SK-N-SH (cell line): ENCODE data around the gene CD2. TPM values are rescaled to one million over a fixed set of nuclear protein-coding genes. Genes with fewer than 3 reads are reported as not detected.

Experiments used
- CTCF ChIA-PET: fragments of 300-600, 350-600 bp; formaldehyde crosslinking; extraction: SDS; loops from one replicate; lab custom pipeline; 2021; lab: Yijun Ruan, JAX
- POLR2A ChIA-PET: fragments of 350-600 bp; sonication (Branson Sonifier 250); formaldehyde crosslinking; extraction: SDS; loops from one replicate; lab custom pipeline; 2020; ENCODE audit warnings: antibody characterized with exemption, inconsistent platforms; lab: Yijun Ruan, JAX
- DNase-seq: peaks from one replicate; pipeline ENCODE4 v3.0.0; 2012
- H2AFZ ChIP-seq: fragments of 200-600 bp; sonication (generic); 2 replicates; pipeline ENCODE4 v1.8.1; 2016; ENCODE audit warnings: antibody characterized with exemption, mild to moderate bottlenecking, low read depth
- H3F3A ChIP-seq: fragments of 200-600 bp; sonication (generic); replicated peaks from 2 replicates; pipeline ENCODE3; 2016; ENCODE audit warnings: antibody characterized with exemption, mild to moderate bottlenecking; ENCODE audit not compliant: insufficient read depth
- H3K27ac ChIP-seq, 2 experiments: fragments of 200-500 bp in 1 of 2; fragments of 200-600 bp in 1 of 2; sonication (Bioruptor generic) in 1 of 2; sonication (generic), shearing (Covaris generic) in 1 of 2; 2 replicates each; pipeline versions ENCODE4 v1.5.1 to v1.6.1; 2014 to 2016; ENCODE audit warnings: low read depth in 2 of 2, inconsistent platforms in 1 of 2, low read length in 1 of 2, mild to moderate bottlenecking in 1 of 2, mixed read lengths in 1 of 2
- H3K27me3 ChIP-seq: fragments of 200-600 bp; sonication (generic), shearing (Covaris generic); 2 replicates; pipeline ENCODE4 v1.6.1; 2016; ENCODE audit warnings: mixed run types; ENCODE audit not compliant: insufficient read depth
- H3K36me3 ChIP-seq, 2 experiments: fragments of 200-500 bp in 1 of 2; fragments of 200-600 bp in 1 of 2; sonication (Bioruptor generic) in 1 of 2; sonication (generic) in 1 of 2; replicated peaks in 1 of 2; 2 replicates each; pipeline versions ENCODE3 to v1.5.1; 2014 to 2016; ENCODE audit warnings: low read length in 1 of 2, mild to moderate bottlenecking in 1 of 2; ENCODE audit not compliant: insufficient read depth in 2 of 2, control insufficient read depth in 1 of 2
- H3K4me1 ChIP-seq, 2 experiments: fragments of 200-500 bp in 1 of 2; fragments of 200-600 bp in 1 of 2; sonication (Bioruptor generic) in 1 of 2; sonication (generic), shearing (Covaris generic) in 1 of 2; 2 replicates each; pipeline versions ENCODE4 v1.5.1 to v1.6.1; 2014 to 2016; ENCODE audit warnings: low read depth in 1 of 2, low read length in 1 of 2, mixed run types in 1 of 2; ENCODE audit not compliant: insufficient read depth in 2 of 2, control insufficient read depth in 1 of 2
- H3K4me2 ChIP-seq: fragments of 200-600 bp; sonication (generic), shearing (Covaris generic); 2 replicates; pipeline ENCODE4 v1.6.1; 2017; ENCODE audit warnings: mixed run types
- H3K4me3 ChIP-seq, 2 experiments: fragments of 200-500 bp in 1 of 2; fragments of 200-600 bp in 1 of 2; sonication (Bioruptor generic) in 1 of 2; sonication (generic), shearing (Covaris generic) in 1 of 2; 2 replicates each; pipeline versions ENCODE4 v1.5.1 to v1.8.1; 2014 to 2016; ENCODE audit warnings: low read depth in 2 of 2, inconsistent platforms in 1 of 2, low read length in 1 of 2, mild to moderate bottlenecking in 1 of 2, mixed read lengths in 1 of 2, moderate library complexity in 1 of 2
- H3K79me2 ChIP-seq: fragments of 200-600 bp; sonication (generic); 2 replicates; pipeline ENCODE4 v1.8.1; 2017; ENCODE audit warnings: mild to moderate bottlenecking; ENCODE audit not compliant: insufficient read depth
- H3K9ac ChIP-seq: fragments of 200-600 bp; sonication (generic); 2 replicates; pipeline ENCODE4 v1.6.1; 2017; ENCODE audit warnings: mixed run types
- H3K9me2 ChIP-seq: fragments of 200-600 bp; sonication (generic); 2 replicates; pipeline ENCODE4 v1.6.1; 2017; ENCODE audit warnings: mixed run types
- H3K9me3 ChIP-seq: fragments of 200-600 bp; sonication (generic); 2 replicates; pipeline ENCODE4 v1.6.1; 2017; ENCODE audit warnings: mixed run types, mild to moderate bottlenecking, moderate library complexity
- H4K20me1 ChIP-seq: fragments of 200-600 bp; sonication (generic); 2 replicates; pipeline ENCODE4 v1.6.1; 2017; ENCODE audit warnings: mild to moderate bottlenecking, mixed run types; ENCODE audit not compliant: insufficient read depth
- EP300 ChIP-seq, 2 experiments: IDR thresholded peaks; 2 replicates each; pipeline versions ENCODE4 v1.4.0 to v1.6.1; 2012; ENCODE audit warnings: borderline replicate concordance in 1 of 2, low read depth in 1 of 2, low read length in 1 of 2
- EZH2phosphoT487 ChIP-seq: fragments of 200-600 bp; sonication (generic); IDR thresholded peaks from 2 replicates; pipeline ENCODE4 v1.6.1; 2017; ENCODE audit warnings: low read depth, mixed run types, mild to moderate bottlenecking, antibody characterized with exemption, moderate library complexity, borderline replicate concordance
- GABPA ChIP-seq: IDR thresholded peaks from 2 replicates; pipeline ENCODE4 v1.4.0; 2012; ENCODE audit warnings: low read depth, mild to moderate bottlenecking
- GATA2 ChIP-seq: sonication (generic); formaldehyde crosslinking; IDR thresholded peaks from 2 replicates; pipeline ENCODE4 v1.5.0; 2020; ENCODE audit warnings: mild to moderate bottlenecking, missing genetic modification reagents
- MEF2A ChIP-seq: IDR thresholded peaks from 2 replicates; pipeline ENCODE4 v1.4.0; 2012; ENCODE audit warnings: low read depth, borderline replicate concordance
- RXRA ChIP-seq: IDR thresholded peaks from 2 replicates; pipeline ENCODE4 v1.4.0; 2012; ENCODE audit warnings: low read depth, mild to moderate bottlenecking, borderline replicate concordance
- SIN3A ChIP-seq: IDR thresholded peaks from 2 replicates; pipeline ENCODE4 v1.6.1; 2012; ENCODE audit warnings: low read depth, mild to moderate bottlenecking, low read length, moderate library complexity, borderline replicate concordance
- SMC3 ChIP-seq: IDR thresholded peaks from 2 replicates; pipeline ENCODE4 v1.6.1; 2012; ENCODE audit warnings: low read depth, low read length, improper control_type of control experiment
- WGBS: methylation state at CpG from one replicate; pipeline ENCODE4 v1.1.6; 2017; ENCODE audit warnings: low lambda C conversion rate; 5-methylcytosine and 5-hydroxymethylcytosine counted together
- polyA plus RNA-seq, 3 experiments: library from polyadenylated mRNA; depleted of rRNA; stranded (reverse); fragments of >200 nt; gene quantifications; 2 replicates each; pipeline ENCODE4 v1.2.3, GENCODE V29; 2012
- TF ChIP-seq, protein P1 (sequence below): fragments of 200-600 bp; sonication (generic); IDR thresholded peaks from 2 replicates; pipeline ENCODE4 v1.6.1; 2017; ENCODE audit warnings: antibody characterized with exemption, mild to moderate bottlenecking, moderate library complexity
- TF ChIP-seq, protein P2 (sequence below): IDR thresholded peaks from 2 replicates; pipeline ENCODE4 v1.6.1; 2012; ENCODE audit warnings: mild to moderate bottlenecking, low read depth, low read length, moderate library complexity
- TF ChIP-seq, protein P3 (sequence below): fragments of 150-350 bp; IDR thresholded peaks from 2 replicates; pipeline ENCODE4 v1.6.1; 2016; ENCODE audit warnings: mild to moderate bottlenecking, low read depth, low read length
- TF ChIP-seq, protein P4 (sequence below): IDR thresholded peaks from 2 replicates; pipeline ENCODE4 v1.4.0; 2012; ENCODE audit warnings: low read depth, borderline replicate concordance
- TF ChIP-seq, protein P5 (sequence below): IDR thresholded peaks from 2 replicates; pipeline ENCODE4; 2012

CD2 gene
- polyA plus RNA-seq, 1 of the 3 experiments (the other 2 are of a cell fraction) = not detected

DNA sequence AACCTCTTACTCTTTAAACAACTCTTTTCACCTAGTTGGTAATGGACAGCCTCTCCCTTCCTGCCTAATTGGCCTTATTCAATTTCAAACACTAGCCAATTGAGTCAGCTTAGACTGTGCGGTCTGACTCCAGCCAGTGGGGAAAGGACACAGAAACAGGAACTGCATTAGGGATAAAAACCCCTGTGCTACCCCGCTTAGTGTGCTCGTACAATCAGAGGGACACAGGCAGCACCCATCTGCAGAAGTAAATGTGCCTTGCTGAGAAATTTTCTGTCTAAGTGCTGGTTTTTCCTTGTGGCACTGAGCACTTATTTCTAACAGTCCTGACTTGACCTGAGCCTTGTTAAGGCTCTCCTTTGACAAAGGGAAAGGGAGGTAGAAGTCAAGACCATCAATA lies 6.0 kb upstream of the CD2 start (continued):
- TF ChIP-seq, protein P1, sequence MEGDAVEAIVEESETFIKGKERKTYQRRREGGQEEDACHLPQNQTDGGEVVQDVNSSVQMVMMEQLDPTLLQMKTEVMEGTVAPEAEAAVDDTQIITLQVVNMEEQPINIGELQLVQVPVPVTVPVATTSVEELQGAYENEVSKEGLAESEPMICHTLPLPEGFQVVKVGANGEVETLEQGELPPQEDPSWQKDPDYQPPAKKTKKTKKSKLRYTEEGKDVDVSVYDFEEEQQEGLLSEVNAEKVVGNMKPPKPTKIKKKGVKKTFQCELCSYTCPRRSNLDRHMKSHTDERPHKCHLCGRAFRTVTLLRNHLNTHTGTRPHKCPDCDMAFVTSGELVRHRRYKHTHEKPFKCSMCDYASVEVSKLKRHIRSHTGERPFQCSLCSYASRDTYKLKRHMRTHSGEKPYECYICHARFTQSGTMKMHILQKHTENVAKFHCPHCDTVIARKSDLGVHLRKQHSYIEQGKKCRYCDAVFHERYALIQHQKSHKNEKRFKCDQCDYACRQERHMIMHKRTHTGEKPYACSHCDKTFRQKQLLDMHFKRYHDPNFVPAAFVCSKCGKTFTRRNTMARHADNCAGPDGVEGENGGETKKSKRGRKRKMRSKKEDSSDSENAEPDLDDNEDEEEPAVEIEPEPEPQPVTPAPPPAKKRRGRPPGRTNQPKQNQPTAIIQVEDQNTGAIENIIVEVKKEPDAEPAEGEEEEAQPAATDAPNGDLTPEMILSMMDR = no peak
- TF ChIP-seq, protein P2, sequence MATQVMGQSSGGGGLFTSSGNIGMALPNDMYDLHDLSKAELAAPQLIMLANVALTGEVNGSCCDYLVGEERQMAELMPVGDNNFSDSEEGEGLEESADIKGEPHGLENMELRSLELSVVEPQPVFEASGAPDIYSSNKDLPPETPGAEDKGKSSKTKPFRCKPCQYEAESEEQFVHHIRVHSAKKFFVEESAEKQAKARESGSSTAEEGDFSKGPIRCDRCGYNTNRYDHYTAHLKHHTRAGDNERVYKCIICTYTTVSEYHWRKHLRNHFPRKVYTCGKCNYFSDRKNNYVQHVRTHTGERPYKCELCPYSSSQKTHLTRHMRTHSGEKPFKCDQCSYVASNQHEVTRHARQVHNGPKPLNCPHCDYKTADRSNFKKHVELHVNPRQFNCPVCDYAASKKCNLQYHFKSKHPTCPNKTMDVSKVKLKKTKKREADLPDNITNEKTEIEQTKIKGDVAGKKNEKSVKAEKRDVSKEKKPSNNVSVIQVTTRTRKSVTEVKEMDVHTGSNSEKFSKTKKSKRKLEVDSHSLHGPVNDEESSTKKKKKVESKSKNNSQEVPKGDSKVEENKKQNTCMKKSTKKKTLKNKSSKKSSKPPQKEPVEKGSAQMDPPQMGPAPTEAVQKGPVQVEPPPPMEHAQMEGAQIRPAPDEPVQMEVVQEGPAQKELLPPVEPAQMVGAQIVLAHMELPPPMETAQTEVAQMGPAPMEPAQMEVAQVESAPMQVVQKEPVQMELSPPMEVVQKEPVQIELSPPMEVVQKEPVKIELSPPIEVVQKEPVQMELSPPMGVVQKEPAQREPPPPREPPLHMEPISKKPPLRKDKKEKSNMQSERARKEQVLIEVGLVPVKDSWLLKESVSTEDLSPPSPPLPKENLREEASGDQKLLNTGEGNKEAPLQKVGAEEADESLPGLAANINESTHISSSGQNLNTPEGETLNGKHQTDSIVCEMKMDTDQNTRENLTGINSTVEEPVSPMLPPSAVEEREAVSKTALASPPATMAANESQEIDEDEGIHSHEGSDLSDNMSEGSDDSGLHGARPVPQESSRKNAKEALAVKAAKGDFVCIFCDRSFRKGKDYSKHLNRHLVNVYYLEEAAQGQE = no peak
- TF ChIP-seq, protein P3, sequence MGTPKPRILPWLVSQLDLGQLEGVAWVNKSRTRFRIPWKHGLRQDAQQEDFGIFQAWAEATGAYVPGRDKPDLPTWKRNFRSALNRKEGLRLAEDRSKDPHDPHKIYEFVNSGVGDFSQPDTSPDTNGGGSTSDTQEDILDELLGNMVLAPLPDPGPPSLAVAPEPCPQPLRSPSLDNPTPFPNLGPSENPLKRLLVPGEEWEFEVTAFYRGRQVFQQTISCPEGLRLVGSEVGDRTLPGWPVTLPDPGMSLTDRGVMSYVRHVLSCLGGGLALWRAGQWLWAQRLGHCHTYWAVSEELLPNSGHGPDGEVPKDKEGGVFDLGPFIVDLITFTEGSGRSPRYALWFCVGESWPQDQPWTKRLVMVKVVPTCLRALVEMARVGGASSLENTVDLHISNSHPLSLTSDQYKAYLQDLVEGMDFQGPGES = no peak
- TF ChIP-seq GATA2 (CRISPR knock-in tag) = no peak
- TF ChIP-seq, protein P4, sequence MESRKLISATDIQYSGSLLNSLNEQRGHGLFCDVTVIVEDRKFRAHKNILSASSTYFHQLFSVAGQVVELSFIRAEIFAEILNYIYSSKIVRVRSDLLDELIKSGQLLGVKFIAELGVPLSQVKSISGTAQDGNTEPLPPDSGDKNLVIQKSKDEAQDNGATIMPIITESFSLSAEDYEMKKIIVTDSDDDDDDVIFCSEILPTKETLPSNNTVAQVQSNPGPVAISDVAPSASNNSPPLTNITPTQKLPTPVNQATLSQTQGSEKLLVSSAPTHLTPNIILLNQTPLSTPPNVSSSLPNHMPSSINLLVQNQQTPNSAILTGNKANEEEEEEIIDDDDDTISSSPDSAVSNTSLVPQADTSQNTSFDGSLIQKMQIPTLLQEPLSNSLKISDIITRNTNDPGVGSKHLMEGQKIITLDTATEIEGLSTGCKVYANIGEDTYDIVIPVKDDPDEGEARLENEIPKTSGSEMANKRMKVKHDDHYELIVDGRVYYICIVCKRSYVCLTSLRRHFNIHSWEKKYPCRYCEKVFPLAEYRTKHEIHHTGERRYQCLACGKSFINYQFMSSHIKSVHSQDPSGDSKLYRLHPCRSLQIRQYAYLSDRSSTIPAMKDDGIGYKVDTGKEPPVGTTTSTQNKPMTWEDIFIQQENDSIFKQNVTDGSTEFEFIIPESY = no peak

DNA sequence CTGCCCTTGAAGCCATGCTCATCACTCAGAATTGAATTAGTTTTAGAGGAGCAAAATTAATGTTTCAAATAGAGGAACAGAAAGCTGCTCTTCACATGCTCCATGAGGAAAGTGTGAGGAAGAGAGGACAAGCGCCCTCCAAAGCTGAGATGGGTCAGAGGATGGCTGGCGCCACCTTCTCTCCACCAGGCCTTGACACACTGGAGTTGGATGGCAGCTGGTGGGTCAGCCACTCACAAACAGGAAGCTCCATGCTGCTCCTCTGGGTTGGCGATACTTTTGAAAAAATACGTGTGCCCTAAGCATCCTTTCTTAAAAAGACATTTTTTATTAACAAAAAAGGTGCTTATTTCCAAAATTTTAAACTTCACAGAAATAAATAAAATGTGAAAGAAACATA lies 3.1 kb upstream of the CD2 start:
- H3K4me3 ChIP-seq = no peak overlapping the region
- H3K4me1 ChIP-seq = no peaks in the 10 kb centered on the region
- ChIA-PET CTCF (interaction anchor here (0.9 kb wide), 1 partner anchor 19 kb away, joined by 3 read pairs; no protein-coding TSS in a partner anchor), POLR2A (no interaction called here)
- no peaks in the 10 kb centered on the region for H4K20me1 ChIP-seq
- no peak overlapping the region for H3K27ac ChIP-seq
- no peaks in the 10 kb centered on the region for H3F3A ChIP-seq
- no peak for DNase-seq
- H3K9me3 ChIP-seq = no peaks in the 10 kb centered on the region
- no peaks in the 10 kb centered on the region for H3K9me2 ChIP-seq
- no peak overlapping the region for H2AFZ ChIP-seq
- H3K79me2 ChIP-seq = no peaks in the 10 kb centered on the region
- H3K27me3 ChIP-seq = no peaks in the 10 kb centered on the region
- no peak overlapping the region for H3K9ac ChIP-seq
- no peaks in the 10 kb centered on the region for H3K36me3 ChIP-seq
- H3K4me2 ChIP-seq = no peak overlapping the region
- 36% methylated on average over 4 of the region's 4 CpGs for WGBS
- TF ChIP-seq EZH2phosphoT487 (no peak), MEF2A (no peak), EP300 (IDR thresholded peaks at IDR 0.05; ENCODE audit: borderline replicate concordance in 1 of 2, low read depth in 1 of 2, low read length in 1 of 2) (no peak), SIN3A (no peak), GABPA (no peak), SMC3 (no peak), RXRA (no peak)
- TF ChIP-seq, protein P4 = no peak
- TF ChIP-seq, protein P5, sequence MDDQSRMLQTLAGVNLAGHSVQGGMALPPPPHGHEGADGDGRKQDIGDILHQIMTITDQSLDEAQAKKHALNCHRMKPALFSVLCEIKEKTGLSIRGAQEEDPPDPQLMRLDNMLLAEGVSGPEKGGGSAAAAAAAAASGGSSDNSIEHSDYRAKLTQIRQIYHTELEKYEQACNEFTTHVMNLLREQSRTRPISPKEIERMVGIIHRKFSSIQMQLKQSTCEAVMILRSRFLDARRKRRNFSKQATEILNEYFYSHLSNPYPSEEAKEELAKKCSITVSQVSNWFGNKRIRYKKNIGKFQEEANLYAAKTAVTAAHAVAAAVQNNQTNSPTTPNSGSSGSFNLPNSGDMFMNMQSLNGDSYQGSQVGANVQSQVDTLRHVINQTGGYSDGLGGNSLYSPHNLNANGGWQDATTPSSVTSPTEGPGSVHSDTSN = no peak
